HUDEP-2 (cell line): Measurements from ENCODE around the gene KIF5A.
"Not testable (repeated sequence)": the region's sequence is repeated elsewhere in the genome, so short reads cannot be mapped to it uniquely, and the experiment has no call there.

Experiments
- DNase-seq, 76 experiments: peaks; one replicate each; lab custom pipeline; 2025; ENCODE audit not compliant: unreplicated experiment in 76 of 76; lab: John Stamatoyannopoulos, UW

Gene KIF5A

DNA sequence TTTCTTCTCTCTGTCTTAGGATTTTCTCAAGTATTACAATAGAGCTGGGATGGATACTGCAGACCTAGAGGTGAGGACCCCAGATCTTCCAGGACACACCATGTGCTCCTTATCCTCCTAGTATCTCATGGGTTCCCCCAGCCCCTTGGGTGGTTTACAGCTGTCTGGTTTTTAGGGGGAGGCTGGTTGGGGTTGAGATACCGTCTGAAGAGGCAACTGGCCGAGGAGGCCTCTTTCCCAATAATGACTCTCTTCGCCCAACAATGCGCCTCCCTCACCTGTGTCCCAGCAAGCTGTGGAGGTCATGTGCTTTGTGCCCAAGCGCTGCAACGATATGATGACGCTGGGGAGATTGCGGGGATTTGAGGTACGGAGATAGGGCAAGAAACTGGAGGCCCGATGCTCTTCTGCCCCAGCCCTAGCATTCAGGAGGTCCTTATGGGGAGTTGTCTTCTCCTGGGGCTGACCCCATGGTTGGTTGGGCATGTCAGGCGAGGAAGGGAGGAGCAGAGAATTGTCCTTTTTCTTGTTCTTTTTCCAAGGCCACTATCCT is 65.2 kb downstream of the KIF5A start:
- no peak for DNase-seq

DNA sequence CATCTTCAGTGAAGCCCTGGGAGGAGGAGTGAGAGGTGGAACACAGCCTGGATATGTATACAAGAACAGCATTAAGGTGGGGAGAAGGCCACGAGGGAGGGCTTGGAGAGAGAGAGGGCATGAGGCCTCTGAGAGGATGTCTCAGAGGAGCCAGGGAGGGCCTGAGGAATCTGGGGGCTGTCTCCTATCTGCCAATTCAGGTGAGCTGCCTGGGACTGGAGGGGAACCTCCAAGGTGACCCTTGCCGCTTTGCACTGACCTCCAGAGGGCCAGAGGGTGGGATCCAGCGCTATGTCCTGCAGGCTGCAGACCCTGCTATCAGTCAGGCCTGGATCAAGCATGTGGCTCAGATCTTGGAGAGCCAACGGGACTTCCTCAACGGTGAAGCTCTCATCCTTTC is 65.8 kb downstream of the KIF5A start:
- DNase-seq, result no peak

DNA sequence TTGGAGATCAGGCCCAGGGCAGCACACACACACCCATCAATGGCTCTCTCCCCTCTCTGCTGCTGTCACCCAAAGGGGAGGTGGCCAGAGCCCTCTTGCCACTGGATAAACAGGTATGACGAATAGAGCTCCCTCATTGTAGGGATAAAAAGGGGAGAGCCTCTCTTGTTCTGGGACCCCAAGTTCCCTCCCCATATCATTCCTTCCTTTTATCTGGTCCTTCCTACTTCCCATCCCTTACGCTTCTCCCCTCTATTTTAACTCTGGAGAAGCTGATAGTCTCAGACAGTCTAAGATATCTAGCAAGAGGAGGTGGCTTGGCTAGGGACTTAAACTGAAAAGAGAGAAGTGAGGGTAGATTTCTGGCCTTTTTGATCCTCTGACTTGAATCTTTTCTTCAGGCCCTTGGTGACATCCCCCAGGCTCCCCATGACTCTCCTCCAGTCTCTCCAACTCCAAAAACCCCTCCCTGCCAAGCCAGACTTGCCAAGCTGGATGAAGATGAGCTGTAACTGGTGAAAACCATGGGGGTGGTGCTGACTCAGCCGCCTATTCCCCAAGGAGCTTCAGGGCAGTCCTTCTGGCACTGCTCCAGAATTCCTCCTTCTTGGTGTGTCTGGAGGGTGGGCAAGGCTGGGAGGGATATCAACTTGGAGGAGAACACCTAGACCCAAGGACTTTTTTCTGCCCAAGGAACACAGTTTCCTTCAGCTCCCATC is 66.7 kb downstream of the KIF5A start:
- no peak for DNase-seq

DNA sequence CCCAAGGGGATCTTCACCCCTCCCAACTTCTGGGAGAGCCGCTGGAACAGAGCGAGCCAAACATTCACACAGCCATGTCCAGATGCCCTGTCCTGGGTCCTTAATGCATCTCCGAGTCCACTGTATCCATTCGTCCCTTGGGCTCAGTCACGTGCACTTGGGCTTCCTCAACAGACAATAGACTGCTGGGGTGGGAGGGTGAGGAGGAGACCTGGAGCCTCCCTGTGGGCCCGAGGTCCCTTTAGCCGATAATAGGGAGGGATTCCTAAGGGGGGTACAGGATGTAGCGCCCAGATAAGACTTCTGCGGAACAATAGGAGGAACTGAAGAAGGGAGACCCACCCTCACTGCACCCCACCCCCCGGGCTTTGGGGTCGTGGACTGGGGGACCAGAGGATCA is 68.1 kb downstream of the KIF5A start:
- no peak for DNase-seq

DNA sequence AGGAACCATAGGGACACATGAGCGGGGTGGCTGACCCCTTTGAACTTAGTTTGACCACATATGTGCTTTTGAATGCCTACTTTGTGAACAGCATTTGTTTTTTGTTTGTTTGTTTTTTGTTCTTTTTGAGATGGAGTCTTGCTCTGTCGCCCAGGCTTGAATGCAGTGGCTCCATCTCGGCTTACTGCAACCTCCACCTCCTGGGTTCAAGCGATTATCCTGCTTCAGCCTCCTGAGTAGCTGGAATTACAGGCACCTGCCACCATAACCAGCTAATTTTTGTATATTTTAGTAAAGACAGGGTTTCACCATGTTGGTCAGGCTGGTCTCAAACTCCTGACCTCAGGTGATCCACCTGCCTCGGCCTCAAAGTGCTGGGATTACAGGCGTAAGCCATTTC is 68.6 kb downstream of the KIF5A start:
- DNase-seq, result not testable (repeated sequence)

DNA sequence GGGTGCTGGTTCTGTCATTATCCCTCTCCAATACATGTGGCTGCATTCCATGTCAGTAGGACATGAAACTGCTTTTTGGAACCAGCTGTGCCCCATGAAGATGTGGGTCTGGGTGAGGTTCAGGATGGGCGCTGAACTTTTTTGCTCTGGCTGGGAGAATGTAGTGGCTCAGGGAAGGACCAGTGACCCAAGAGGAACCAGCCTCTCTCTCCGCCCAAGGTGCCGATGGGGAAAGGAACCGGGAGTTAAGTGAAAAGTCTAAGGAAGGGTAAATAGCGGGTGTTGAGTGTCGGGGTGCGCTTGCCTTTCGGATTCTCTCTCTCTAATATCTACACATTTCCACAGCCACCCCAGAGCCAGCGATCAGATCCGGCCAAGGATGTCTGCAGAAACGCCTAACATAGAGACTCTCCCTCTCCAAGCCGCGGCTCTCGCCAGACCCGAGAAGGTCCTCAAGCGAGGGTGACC is 69.2 kb downstream of the KIF5A start:
- DNase-seq, result no peak

DNA sequence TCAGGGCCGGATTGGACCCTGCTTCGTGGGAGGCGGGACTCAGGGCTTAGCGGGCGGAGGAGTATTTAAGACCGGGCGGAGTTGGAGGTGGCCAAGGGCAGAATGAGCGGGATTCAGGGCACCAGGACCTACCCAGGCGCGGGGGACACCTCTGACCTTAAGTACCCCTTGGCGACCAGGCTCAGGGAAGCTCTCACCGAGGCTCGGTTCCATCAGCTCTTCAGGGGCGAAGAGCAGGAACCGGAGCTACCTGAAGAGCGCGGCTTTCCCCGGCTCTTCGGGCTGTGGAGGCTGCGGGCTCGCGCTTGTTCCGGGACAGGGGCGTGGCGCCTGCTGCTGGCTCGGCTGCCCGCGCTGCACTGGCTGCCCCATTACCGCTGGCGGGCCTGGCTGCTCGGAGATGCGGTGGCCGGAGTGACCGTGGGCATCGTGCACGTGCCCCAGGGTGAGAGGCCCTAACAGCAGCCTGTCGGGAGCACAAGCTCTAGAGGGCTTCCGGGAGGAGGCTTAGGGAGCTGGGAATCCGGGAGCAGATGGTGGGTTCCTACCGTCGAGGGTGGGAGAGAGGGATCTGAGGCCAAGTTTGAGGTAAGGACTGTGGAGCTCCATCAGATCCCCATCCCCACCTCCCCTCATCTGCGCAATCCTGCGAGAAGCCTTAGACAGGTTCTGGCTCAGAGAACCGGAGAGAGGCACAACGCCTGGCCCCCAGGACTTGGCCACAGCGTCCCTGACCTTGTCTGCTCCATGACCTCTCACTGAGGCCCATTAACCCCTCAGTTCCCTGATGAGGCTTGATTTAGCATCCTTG is 69.8 kb downstream of the KIF5A start:
- DNase-seq, result peak in 4 of 76 experiments; percentile 10 to 45 (median 14)

DNA sequence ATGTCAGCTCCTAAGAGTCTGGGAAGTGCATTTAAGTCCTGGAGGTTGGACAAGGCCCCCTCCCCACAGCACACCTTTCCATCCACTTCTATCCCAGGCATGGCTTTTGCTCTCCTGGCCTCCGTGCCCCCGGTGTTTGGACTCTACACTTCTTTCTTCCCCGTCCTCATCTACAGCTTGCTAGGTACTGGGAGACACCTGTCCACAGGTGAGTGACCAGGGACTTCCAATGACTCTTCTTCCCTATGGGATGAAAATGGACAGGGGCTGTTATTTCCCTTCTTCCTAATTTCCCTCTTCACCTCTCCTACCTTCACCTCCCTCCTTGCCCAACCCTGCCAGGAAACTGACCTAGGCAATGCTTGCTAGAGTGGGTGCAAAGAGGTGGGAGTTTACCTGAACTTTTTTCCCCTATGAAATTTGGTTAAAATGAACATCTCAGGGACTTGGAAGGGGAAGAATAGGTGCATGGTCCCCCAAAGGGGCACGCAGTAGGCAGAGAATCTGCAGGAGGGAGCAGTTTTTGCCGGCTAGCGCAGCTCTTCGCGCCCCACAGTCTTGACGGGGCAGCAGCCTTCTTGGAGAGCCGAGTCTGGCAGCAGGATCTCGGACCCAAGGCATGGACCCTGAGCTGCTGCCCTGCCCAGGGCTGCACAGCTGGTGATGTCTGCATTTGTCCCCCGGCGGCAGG is 70.5 kb downstream of the KIF5A start:
- no peak for DNase-seq

DNA sequence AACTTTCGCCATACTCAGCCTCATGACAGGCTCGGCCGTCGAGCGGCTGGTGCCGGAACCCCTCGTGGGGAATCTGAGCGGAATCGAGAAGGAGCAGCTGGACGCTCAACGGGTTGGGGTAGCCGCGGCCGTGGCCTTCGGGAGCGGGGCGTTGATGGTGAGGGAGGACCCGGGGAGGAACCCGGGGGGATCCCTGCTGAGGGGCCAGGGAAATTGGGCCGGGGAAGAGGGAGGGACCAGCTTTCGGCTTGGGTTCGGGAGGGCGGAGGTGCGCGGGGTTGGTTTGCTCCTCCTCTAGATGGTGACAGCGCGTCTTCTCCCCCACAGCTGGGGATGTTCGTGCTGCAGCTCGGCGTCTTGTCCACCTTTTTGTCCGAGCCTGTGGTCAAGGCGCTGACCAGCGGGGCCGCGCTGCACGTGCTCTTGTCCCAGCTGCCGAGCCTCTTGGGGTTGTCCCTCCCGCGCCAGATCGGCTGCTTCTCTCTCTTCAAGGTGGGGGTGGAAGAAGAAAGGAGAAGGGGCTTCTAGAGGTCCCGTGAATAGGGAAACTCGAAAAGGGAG is 71.2 kb downstream of the KIF5A start:
- peak in 2 of 76 experiments; percentile 18 to 31 for DNase-seq

DNA sequence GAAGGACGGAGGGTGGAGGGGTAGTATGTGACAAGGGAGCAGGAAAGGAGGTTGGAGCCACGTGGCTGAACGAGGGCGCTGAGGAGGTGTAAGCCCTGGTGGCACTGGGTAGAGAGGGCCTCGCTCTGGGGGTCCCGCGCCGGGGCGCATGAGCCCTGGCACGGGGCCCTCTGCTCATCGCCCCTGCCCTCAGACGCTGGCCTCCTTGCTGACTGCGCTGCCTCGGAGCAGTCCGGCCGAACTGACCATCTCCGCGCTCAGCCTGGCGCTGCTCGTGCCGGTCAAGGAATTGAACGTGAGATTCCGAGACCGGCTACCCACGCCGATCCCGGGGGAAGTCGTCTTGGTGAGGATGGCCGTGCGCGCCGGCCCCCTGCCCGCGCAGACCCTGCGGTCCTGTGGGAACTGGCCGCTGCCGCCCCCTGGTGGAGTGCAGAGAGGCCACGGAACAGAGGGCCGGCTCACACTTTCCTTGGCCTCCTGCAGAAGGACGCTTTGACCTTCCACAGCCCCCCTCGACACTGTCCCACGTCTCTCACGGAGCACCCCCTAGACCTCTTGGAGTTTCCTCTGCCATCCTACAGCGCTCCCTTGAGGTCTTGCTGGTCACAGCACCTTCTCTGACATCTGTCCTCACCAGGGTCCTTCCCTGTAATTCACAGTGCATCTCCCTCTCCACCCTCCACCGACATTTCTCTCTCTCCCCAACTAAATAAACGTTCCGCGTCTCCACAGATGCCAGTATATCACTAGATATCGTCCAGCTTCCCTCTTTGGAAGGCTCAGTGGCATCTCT is 71.9 kb downstream of the KIF5A start:
- DNase-seq, result peak in 41 of 76 experiments; percentile 6 to 58 (median 22)

DNA sequence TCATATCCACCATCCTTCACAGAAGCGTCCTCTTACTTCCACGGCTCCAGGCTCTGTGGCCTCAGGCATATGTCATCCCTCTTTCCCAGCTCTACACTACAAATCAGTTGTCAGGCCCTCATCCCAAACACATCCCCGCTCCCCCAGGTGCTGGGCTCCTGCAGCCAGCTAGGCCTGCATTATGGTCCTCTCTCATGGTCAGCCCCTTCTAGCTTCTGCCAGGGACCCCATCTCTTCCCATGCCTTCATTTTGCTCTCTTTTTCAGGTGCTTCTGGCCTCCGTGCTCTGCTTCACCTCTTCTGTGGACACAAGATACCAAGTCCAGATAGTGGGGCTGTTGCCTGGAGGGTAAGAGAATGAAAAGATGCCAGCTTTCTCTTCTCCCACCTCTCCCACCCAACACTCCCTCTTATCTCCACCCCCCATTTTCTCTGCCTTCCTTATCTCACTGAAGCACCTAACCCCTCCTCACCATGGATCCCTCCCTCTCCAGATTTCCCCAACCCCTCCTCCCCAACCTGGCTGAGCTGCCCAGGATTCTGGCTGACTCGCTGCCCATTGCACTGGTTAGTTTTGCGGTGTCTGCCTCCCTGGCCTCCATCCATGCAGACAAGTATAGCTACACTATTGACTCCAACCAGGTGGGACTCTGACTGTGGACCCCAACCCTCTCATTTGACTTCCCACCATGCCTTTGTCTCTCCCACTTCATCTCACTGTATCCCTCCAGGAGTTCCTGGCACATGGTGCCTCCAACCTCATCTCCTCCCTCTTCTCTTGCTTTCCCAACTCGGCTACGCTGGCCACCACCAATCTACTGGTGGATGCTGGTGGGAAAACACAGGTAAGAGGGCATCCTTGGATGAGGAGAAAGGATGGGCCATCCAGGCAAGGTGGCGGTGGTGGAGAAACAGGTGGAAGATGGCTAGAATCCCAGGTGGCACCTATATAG is 72.7 kb downstream of the KIF5A start:
- DNase-seq, result peak in 3 of 76 experiments; percentile 3 to 21 (median 4)

DNA sequence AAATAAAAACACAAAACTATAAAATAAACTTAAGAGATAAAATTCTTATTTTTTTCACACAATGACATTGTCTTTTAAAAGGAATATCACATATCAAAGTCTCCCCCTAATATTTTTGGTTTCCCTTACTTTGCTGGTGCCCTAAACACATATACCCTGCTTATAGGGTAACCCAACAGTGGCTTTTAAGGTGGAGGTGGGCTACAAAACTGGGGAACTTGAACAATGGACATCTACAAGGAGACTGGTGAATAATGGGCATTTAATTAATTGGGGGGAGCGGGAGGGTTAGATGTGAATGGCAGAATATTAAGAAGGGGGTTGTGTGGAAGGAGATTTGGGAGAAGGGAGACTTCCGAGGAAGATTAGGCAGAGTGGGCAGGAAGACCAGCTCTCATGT is 73.5 kb downstream of the KIF5A start:
- DNase-seq, result no peak

DNA sequence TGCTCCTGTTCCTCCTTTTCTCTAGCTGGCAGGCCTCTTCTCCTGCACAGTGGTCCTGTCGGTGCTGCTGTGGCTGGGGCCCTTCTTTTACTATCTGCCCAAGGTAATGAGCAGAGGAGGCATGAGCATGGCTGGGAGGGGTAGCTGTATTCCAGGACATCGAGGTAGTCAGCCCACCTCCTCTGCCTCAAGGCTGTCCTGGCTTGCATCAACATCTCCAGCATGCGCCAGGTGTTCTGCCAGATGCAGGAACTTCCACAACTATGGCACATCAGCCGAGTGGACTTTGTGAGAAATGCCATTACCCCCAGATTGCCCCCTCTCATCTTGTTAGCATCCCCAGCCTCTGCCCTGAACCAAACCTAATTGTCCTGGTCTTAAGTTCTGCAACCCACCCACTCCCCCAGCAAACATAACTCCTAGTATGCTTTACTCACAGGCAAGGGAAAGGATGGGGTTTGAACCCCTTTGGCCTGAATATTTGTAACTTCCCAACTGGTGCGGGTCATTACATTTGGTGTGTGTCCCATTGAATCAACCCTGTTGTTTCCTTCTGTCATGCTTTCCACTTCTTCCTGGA is 74.1 kb downstream of the KIF5A start:
- DNase-seq, result no peak

DNA sequence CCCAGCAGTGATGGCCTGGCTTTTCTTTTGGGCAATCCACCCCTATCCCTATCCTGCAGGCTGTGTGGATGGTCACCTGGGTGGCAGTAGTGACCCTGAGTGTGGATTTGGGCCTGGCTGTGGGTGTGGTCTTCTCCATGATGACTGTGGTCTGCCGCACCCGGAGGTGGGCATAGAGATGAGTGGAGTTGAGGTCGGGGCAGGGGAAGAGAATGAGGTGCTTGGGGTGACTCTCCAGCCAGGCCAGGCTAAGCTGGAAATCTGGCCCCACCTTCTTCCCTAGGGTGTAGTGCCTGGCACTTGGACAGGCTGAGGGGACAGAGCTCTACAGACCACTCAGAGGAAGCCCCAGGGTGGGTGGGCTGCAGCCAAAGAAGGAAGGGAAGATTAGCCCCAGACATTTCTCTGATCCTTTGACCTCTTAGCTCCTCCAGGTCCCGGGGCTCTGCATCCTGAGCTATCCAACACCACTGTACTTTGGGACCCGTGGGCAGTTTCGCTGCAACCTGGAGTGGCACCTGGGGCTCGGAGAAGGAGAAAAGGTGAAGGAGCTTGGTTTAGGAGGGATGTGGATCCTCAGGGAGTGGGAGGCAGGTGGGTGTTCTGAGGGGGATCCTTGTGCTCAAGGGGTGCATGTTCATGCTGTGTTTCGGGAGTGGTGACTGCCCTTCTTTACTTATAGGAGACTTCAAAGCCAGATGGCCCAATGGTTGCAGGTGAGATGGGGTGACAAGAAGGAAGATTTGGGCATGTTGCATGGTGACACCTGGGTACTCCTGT is 74.8 kb downstream of the KIF5A start:
- no peak for DNase-seq

DNA sequence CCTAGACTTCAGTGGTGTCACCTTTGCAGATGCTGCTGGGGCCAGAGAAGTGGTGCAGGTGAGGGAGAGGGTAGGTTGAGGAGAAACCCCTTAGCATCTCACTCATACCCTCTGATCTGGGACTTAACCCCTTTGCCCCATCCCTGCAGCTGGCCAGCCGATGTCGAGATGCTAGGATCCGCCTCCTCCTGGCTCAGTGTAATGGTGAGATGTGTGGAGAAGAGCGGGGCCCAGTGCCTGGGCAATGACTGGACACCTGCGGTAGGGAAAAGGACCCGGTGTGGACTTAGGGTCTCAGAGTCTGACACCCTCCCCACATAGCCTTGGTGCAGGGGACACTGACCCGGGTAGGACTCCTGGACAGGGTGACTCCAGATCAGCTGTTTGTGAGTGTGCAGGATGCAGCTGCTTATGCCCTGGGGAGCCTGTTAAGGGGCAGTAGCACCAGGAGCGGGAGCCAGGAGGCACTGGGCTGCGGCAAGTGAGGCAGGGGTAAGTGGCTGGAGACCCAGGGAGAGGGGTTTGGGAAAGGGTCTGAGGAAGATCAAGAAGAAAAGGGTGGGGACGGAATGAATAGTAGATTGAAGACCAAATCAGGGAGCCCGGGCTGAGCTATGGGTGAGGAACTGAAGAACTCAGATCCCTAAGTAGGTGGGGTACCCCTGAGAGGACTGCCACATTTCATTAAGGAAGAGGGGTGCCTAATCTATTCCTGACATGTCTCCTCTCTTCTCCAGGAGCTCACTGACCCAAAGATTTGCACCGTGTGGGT is 75.6 kb downstream of the KIF5A start:
- DNase-seq, result no peak

DNA sequence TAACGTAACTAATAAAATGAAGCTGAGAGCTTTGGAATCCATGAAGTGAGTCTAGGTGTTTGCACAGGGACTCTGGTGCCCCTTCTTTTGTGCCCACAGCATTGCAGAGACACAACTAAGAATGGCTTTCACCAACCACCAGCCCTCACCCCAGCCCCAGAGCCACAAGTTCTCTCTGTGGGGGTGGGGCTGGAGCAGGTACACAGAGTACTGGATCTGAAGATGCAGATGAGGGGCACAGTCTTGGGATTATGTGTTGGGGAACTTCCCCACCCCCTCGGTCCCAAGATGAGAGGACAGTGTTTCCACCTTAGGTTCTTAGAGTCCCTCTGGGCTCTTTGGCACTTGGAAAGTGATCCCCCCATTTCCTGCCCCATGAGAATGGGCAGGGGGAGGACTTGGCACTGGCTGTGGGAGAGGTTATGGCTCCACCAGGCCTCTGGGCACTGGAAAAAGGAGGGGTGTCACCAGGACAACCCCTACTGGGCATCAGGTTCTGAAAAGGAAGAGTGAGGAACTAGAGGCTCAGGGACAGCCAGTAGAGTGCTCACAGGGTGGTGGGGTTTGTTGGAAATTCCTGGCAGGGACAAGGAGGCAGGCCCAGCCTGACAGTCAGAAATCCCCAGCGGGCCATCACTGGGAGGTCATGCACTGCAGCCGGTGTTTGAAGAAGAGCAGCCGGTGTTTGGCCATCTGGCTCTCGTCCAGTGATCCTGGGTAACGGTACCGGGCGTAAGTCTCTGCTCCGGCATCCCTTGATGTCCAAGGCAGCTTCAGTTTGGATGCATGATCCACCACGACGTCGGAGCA is 76.5 kb downstream of the KIF5A start:
- no peak for DNase-seq
